A673 (cell line): ENCODE results near the gene DFFB.

Source experiments
- CTCF ChIP-seq: fragments of 300-800, 200-600 bp; sonication (generic); conservative IDR thresholded peaks from 2 replicates; pipeline ENCODE4 v1.5.1; 2017; ENCODE audit warnings: low read depth, mild to moderate bottlenecking, antibody characterized with exemption, low read length, moderate library complexity, mixed read lengths
- EZH2 ChIP-seq: fragments of 200-600 bp; sonication (generic); IDR thresholded peaks from 2 replicates; pipeline ENCODE4 v1.6.1; 2017; ENCODE audit warnings: borderline replicate concordance, low read depth, mild to moderate bottlenecking, mixed read lengths, antibody characterized with exemption, low read length; ENCODE audit not compliant: poor library complexity, severe bottlenecking

GRCh38 chr1:3910049-3910731 is 52.9 kb downstream of the DFFB start:
- no peak for TF ChIP-seq CTCF
- no peak for TF ChIP-seq EZH2
